PC-3 (cell line): ENCODE results near the gene RBM25. TPM values are rescaled to one million over a fixed set of nuclear protein-coding genes. Genes with fewer than 3 reads are reported as not detected.

Experiments
- ATAC-seq: fragments of 200-7000 bp; cut with Tn5 transposase; 2 replicates; pipeline ENCODE4 v1.9.1; 2020; ENCODE audit warnings: mild to moderate bottlenecking, moderate library complexity
- BruUV-seq: library from RNA; stranded (reverse); fragments of 400-500 nt; replicated peaks from 2 replicates; lab custom pipeline; 2021; lab: Mats Ljungman, UMichigan
- CTCF ChIA-PET: fragments of 300-600 bp; sonication (Branson Sonifier 250); formaldehyde crosslinking; loops from one replicate; lab custom pipeline; 2022; ENCODE audit warnings: antibody characterized with exemption; lab: Charles Lee
- POLR2A ChIA-PET: fragments of 300-600 bp; sonication (Branson Sonifier 250); formaldehyde crosslinking; loops from one replicate; lab custom pipeline; 2022; ENCODE audit warnings: antibody characterized with exemption; ENCODE audit not compliant: unreplicated experiment; lab: Charles Lee
- DNase-seq: peaks from one replicate; pipeline ENCODE4 v3.0.0-alpha.2; 2015
- H2AFZ ChIP-seq: fragments of 300-600 bp; sonication (generic); 2 replicates; pipeline ENCODE4 v1.6.0; 2016; ENCODE audit warnings: antibody characterized with exemption, low read length
- H3F3A ChIP-seq: fragments of 300-600 bp; sonication (generic); one replicate; pipeline ENCODE4 v1.6.0; 2017; ENCODE audit warnings: antibody characterized with exemption, low read length, control low read depth, mild to moderate bottlenecking; ENCODE audit not compliant: unreplicated experiment
- H3K27ac ChIP-seq: fragments of 300-600 bp; sonication (generic); 2 replicates; pipeline ENCODE4 v1.5.1; 2016; ENCODE audit warnings: mild to moderate bottlenecking, low read length
- H3K27me3 ChIP-seq: fragments of 300-600 bp; sonication (generic); 2 replicates; pipeline ENCODE4 v1.6.1; 2016; ENCODE audit warnings: low read length, mixed read lengths
- H3K36me3 ChIP-seq: fragments of 300-600 bp; sonication (generic); 2 replicates; pipeline ENCODE4 v1.6.1; 2016; ENCODE audit warnings: low read depth, mixed run types, low read length, mixed read lengths
- H3K4me1 ChIP-seq: fragments of 300-600 bp; sonication (generic); 2 replicates; pipeline ENCODE4 v1.5.1; 2016; ENCODE audit warnings: low read length; ENCODE audit not compliant: insufficient read depth
- H3K4me2 ChIP-seq: fragments of 300-600 bp; sonication (generic); 2 replicates; pipeline ENCODE4 v1.6.0; 2016; ENCODE audit warnings: low read length
- H3K4me3 ChIP-seq: fragments of 300-600 bp; sonication (generic); 2 replicates; pipeline ENCODE4 v1.5.1; 2016; ENCODE audit warnings: mild to moderate bottlenecking, low read length, mixed read lengths
- H3K79me2 ChIP-seq: fragments of 300-600 bp; sonication (generic); 2 replicates; pipeline ENCODE4 v1.6.1; 2017; ENCODE audit warnings: low read length, mixed read lengths
- H3K9ac ChIP-seq: fragments of 300-600 bp; sonication (generic); 2 replicates; pipeline ENCODE4 v1.6.0; 2016; ENCODE audit warnings: mild to moderate bottlenecking, low read length
- H3K9me2 ChIP-seq: fragments of 300-600 bp; sonication (generic); replicated peaks from 2 replicates; pipeline ENCODE4 v1.6.1; 2016; ENCODE audit warnings: mixed run types, low read length, mixed read lengths
- H3K9me3 ChIP-seq: fragments of 300-600 bp; sonication (generic); 2 replicates; pipeline ENCODE4 v1.6.1; 2016; ENCODE audit warnings: low read length, mixed read lengths
- H4K20me1 ChIP-seq: fragments of 300-600 bp; sonication (generic); 2 replicates; pipeline ENCODE4 v1.6.1; 2016; ENCODE audit warnings: low read length, mixed read lengths
- EZH2 ChIP-seq: fragments of 300-600 bp; sonication (generic); IDR thresholded peaks from one replicate; pipeline ENCODE4 v1.6.1; 2017; ENCODE audit warnings: antibody characterized with exemption, mild to moderate bottlenecking, low read length; ENCODE audit not compliant: unreplicated experiment
- EZH2phosphoT487 ChIP-seq: fragments of 300-600 bp; sonication (generic); IDR thresholded peaks from 2 replicates; pipeline ENCODE4 v1.6.1; 2018; ENCODE audit warnings: mild to moderate bottlenecking, antibody characterized with exemption, low read length, borderline replicate concordance
- intact Hi-C: fragments of 100-400 bp; cut with micrococcal nuclease; formaldehyde crosslinking; loops from 2 replicates; pipeline ENCODE4 v1.9.0; 2023
- total RNA-seq: library from RNA; depleted of rRNA; stranded (reverse); fragments of >200 nt; gene quantifications from 2 replicates; pipeline ENCODE4 v1.2.3, GENCODE V29; 2014
- TF ChIP-seq, protein P1 (sequence below): fragments of 300-600 bp; sonication (generic); conservative IDR thresholded peaks from 2 replicates; pipeline ENCODE4 v1.5.1; 2017; ENCODE audit warnings: antibody characterized with exemption, low read depth, mild to moderate bottlenecking, low read length

RBM25 gene
- total RNA-seq, 1 experiment from 2014 or later = 53.2 TPM

DNA sequence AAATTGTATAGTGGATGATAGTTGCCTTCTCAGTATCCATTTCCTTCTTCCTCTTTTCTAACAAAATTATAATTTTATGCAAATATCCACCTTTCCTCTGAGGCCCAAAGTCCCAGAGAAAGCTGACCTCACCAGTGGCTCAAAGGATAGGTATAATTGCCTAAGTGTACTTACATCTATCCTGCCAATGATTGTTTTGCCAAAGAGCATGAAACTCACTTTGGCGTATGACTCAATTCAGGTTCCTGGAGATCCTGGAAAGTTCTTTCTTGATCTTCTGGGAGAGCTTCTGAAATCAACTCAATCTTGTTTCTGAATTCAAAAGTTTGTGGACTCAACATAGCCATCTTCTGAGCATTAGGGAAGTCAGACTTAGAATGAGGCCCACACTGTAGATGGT, 10.5 kb upstream of the RBM25 start:
- Histone ChIP-seq H4K20me1 (no peaks in the 10 kb centered on the region), H3K9me2 (no peaks in the 10 kb centered on the region), H3K27ac (no peak overlapping the region), H3K27me3 (no peaks in the 10 kb centered on the region), H3K4me2 (no peak overlapping the region), H3K36me3 (no peaks in the 10 kb centered on the region), H2AFZ (no peak overlapping the region), H3K9ac (no peak overlapping the region), H3K4me3 (no peak overlapping the region), H3K9me3 (no peaks in the 10 kb centered on the region), H3K79me2 (no peaks in the 10 kb centered on the region), H3F3A (no peaks in the 10 kb centered on the region), H3K4me1 (no peaks in the 10 kb centered on the region)
- intact Hi-C loops = no loop called here
- TF ChIP-seq EZH2 (no peak), EZH2phosphoT487 (no peak)
- TF ChIP-seq, protein P1, sequence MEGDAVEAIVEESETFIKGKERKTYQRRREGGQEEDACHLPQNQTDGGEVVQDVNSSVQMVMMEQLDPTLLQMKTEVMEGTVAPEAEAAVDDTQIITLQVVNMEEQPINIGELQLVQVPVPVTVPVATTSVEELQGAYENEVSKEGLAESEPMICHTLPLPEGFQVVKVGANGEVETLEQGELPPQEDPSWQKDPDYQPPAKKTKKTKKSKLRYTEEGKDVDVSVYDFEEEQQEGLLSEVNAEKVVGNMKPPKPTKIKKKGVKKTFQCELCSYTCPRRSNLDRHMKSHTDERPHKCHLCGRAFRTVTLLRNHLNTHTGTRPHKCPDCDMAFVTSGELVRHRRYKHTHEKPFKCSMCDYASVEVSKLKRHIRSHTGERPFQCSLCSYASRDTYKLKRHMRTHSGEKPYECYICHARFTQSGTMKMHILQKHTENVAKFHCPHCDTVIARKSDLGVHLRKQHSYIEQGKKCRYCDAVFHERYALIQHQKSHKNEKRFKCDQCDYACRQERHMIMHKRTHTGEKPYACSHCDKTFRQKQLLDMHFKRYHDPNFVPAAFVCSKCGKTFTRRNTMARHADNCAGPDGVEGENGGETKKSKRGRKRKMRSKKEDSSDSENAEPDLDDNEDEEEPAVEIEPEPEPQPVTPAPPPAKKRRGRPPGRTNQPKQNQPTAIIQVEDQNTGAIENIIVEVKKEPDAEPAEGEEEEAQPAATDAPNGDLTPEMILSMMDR = no peak
- ATAC-seq = no peak
- ChIA-PET POLR2A (interaction anchor here (0.5 kb wide), 1 partner anchor 11 kb away, joined by 4 read pairs; no protein-coding TSS in a partner anchor), CTCF (no interaction called here)
- BruUV-seq = no TSS peak
- no peak for DNase-seq

DNA sequence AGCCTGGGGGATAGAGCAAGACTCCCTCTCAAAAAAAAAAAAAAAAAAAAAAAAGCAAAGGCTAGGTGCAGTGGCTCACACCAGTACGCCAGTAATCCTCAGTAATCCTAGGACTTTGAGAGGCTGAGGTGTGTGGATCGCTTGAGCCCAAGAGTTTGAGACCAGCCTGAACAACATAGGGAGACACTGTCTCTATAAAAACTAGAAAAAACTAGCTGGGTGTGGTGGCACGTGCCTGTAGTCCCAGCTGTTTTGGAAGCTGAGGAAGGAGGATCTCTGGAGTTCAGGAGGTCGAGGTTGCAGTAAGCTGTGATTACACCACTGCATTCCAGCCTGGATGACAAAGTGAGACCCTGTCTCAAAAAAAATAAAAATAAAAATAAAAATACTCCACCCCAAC, 8.9 kb upstream of the RBM25 start:
- no peaks in the 10 kb centered on the region for H3K9me3 ChIP-seq
- no peaks in the 10 kb centered on the region for H3K4me1 ChIP-seq
- H3K27ac ChIP-seq = no peak overlapping the region
- no peaks in the 10 kb centered on the region for H3K79me2 ChIP-seq
- no peaks in the 10 kb centered on the region for H3F3A ChIP-seq
- no peaks in the 10 kb centered on the region for H4K20me1 ChIP-seq
- ChIA-PET CTCF (no interaction called here), POLR2A (no interaction called here)
- no peak for DNase-seq
- no peak overlapping the region for H3K4me2 ChIP-seq
- no peaks in the 10 kb centered on the region for H3K9me2 ChIP-seq
- TF ChIP-seq EZH2 (no peak), EZH2phosphoT487 (no peak)
- TF ChIP-seq, protein P1 = no peak
- no TSS peak for BruUV-seq
- H3K36me3 ChIP-seq = no peaks in the 10 kb centered on the region
- no peak overlapping the region for H3K9ac ChIP-seq
- no peaks in the 10 kb centered on the region for H3K27me3 ChIP-seq
- H3K4me3 ChIP-seq = no peak overlapping the region
- no peak for ATAC-seq
- no peak overlapping the region for H2AFZ ChIP-seq
- intact Hi-C loops = no loop called here

DNA sequence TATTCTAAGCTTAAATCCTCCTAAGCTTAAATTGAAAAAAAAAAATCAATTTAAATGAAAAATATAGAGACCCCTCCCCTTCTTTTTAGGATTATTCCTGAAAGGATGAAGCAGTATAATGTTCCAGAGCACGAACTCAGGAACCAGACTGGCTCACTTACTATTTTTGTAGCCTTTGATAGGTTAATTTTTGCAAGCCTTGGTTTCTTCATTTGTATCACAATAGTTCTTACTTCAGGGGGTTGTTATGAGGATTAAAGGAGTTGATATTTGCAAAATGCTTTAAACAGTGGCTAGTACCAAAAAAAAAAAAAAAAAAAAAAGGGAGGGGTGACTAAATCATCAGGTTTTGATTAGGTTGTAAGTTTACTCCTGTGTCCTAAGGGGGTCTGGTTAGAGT, 3.1 kb upstream of the RBM25 start:
- TF ChIP-seq, protein P1 = no peak
- no peak for TF ChIP-seq EZH2
- no peak for TF ChIP-seq EZH2phosphoT487
- Histone ChIP-seq H3K4me3 (no peak overlapping the region), H3K79me2 (peaks cover 23% of the 10 kb centered on the region), H3K27ac (no peak overlapping the region), H2AFZ (no peak overlapping the region), H3K9me2 (no peaks in the 10 kb centered on the region), H3K27me3 (no peaks in the 10 kb centered on the region), H3K4me2 (no peak overlapping the region), H3K9ac (no peak overlapping the region), H3K9me3 (no peaks in the 10 kb centered on the region), H3K36me3 (peaks cover 2% of the 10 kb centered on the region; the same call in 1 of the 2 replicates), H3F3A (no peaks in the 10 kb centered on the region), H3K4me1 (peaks cover 13% of the 10 kb centered on the region), H4K20me1 (peaks cover 15% of the 10 kb centered on the region)
- ChIA-PET CTCF (interaction anchor here (0.6 kb wide), 1 partner anchor 404 kb away, joined by 7 read pairs; no protein-coding TSS in a partner anchor), POLR2A (interaction anchor here (0.5 kb wide), 1 partner anchor 161 kb away, joined by 3 read pairs; no protein-coding TSS in a partner anchor)
- DNase-seq = no peak
- no peak for ATAC-seq
- intact Hi-C loops = loop anchor here (5.0 kb wide), 2 partner anchors 78 to 93 kb away; no protein-coding TSS in a partner anchor
- no TSS peak for BruUV-seq
